GM18873 (cell line): ENCODE results near the gene TUBB3.
"Not testable (repeated sequence)": the region's sequence is repeated elsewhere in the genome, so short reads cannot be mapped to it uniquely, and the experiment has no call there.

ENCODE experiments used
- ATAC-seq: cut with Tn5 transposase; IDR thresholded peaks from one replicate; pipeline ENCODE4 v1.9.1; 2021; ENCODE audit warnings: mild to moderate bottlenecking, moderate library complexity, moderate number of reproducible peaks; ENCODE audit not compliant: unreplicated experiment, low FRiP score

The TUBB3 gene

DNA sequence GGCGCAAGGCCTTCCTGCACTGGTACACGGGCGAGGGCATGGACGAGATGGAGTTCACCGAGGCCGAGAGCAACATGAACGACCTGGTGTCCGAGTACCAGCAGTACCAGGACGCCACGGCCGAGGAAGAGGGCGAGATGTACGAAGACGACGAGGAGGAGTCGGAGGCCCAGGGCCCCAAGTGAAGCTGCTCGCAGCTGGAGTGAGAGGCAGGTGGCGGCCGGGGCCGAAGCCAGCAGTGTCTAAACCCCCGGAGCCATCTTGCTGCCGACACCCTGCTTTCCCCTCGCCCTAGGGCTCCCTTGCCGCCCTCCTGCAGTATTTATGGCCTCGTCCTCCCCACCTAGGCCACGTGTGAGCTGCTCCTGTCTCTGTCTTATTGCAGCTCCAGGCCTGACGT lies 12.5 kb downstream of the TUBB3 start:
- not testable (repeated sequence) for ATAC-seq

DNA sequence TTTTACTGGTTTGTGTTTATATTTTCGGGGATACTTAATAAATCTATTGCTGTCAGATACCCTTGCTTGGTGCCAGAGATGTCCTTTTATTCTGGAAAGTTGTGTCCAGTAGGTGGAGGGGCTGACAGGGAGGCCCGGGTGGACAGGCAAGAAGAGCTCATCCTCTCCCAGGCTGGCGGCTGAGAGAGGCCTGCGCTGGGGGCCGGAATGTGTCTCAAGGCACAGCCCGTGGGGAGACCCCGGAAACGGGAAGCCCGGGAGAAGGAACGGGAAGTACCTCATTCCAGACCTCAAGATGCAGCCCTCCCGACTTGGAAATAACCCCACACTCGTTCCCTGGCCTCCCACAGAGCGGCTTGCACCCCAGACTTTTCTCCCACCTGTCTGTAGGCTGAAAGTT lies 12.9 kb downstream of the TUBB3 start:
- no peak for ATAC-seq

DNA sequence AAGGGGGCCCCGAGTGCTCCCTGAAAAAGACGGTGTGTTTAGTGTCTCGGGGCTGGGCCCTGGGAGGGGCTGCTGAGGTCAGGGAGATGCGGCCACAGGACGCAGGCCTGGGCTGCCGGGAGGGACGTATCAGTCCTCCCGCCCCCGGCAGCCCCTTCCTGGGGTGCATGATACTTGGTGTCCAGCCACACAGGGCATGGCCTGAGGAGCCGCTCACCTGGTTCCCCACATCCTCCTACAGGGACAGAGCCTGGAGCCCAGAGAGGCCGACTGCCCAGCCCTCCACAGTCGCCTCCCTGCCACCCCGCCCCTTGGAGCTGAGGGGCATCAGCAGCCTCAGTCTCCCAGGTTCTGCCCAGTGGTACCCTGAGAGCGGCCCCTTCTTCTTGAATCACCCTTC lies 13.4 kb downstream of the TUBB3 start:
- ATAC-seq = no peak

DNA sequence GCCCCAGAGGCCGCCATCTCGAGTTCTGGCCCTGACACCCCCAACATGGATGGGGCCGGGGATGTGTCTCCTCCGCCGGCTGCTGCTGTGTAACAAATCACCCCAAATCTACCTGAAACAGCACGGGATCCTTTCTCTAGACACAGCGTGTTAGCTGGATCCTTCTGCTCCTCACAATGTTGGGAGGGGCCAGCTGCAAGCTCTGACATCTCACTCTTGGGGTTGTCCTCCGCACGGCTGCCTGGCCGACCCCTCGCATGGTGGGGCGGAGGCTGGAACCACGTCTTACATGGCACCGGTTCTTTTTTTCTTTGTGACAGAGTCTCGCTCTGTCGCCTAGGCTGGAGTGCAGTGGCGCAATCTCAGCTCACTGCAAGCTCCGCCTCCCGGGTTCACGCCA lies 13.8 kb downstream of the TUBB3 start:
- no peak for ATAC-seq

DNA sequence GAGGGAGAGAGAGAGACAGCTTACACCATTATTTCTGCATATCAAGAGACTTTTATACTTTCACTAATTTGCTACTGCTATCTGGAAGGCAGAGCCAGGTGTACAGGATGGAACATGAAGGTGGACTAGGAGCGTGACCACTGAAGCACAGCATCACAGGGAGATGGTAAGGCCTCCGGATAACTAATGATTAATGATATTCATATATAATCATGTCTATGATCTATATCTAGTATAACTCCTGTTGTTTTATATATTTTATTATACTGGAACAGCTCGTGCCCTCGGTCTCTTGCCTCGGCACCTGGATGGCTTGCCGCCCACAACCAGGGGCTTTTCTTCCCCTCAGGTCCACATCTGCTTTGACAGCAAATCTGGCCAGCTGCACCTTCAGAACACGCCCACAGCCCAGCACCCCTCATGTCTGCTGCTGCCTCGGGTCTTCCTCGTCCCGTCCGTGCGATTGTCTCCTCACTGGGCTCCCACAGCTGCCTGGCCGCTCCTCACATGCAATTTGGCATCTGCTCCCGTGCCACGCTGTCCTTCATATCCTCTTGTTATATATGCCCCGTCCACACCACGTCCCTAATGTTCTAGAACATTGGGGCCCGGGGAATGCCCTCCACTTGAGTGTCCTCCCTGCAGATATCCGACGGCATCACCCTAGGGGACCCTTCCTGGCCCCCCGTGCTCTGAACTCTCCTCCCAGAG lies 15.2 kb downstream of the TUBB3 start:
- no peak for ATAC-seq

DNA sequence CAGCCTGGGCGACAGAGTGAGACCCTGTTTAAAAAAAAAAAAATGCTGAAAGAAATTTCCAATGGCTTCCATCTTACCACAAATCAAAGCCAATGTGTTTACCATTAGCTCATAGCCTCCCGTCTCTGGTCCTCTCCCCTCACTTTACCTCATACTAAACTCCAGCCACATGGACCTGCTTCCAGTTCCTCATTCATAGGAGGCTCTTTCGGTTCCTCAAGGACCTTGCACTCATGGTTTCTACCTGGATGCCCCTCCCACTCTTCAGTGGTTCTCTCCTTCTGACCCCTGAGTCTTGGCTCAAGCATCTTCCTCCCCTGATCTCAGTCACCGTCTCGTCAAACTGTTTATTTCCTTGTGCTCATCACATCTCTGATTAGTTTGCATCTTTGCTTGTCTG lies 21.6 kb downstream of the TUBB3 start:
- ATAC-seq = no peak

DNA sequence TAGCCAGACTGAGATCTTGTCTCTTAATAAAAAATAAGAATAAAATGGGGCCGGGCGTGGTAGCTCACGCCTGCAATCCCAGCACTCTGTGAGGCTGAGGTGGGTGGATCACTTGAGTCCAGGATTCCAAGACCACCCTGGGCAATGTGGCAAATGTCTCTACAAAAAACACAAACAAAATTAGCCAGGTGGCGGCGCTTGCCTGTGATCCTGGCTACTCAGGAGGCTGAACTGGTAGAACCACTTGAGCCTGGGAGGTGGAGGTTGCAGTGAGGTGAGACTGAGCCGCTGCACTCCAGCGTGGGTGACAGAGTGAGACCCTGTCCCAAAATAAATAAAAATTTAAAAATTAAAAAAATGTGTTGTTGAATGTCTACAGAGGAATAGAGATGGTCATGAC lies 22.5 kb downstream of the TUBB3 start:
- no peak for ATAC-seq

DNA sequence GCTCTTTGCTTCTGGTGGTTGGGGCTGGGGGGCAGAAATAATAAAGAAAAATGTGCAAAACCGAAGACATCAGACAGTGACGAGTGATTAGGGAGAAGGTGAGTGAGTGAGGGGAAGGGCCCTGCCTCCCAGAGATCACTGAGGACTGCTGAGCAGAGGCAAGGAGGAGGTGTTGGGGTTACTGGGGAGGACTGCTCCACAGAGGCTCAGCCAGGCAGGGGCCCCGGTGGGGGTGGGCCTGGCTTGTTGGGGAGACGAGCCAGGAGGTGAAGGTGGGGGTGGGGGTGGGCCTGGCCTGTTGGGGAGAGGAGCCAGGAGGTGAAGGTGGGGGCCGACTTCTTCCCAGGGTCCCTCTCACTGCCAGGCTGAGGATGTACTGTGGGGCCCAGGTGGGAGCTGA lies 23.4 kb downstream of the TUBB3 start:
- ATAC-seq = no peak

DNA sequence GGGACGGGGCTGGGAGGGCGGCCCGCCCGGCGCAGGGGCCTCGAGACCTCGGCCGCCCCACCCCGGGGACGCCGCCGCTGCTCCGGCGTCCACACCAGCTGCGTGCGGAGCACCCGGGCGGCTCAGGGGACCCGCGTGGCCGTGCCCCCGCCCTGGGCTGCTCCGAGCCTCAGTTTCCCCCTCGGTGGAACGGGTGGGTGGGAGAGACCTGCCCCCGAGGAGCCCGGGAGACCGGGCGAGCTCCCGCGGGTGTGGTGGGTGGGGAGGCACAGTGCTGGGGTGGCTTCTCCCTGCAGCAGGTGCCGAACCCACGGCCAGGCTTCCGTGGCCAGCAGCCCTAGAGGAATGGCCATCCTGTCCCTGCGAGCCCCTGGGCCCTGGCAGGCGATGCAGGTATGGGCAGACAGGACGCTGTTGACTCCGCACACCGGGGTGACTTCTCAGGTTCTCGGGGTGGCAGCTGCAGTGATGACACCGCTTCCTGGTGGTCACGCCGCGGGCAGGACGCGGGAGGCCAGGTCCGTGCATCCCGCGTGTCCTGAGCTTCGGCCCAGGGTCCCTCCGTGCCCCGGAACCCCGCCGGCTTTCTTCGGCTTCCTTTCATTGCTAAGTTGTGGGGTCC lies 26.1 kb downstream of the TUBB3 start:
- no peak for ATAC-seq

DNA sequence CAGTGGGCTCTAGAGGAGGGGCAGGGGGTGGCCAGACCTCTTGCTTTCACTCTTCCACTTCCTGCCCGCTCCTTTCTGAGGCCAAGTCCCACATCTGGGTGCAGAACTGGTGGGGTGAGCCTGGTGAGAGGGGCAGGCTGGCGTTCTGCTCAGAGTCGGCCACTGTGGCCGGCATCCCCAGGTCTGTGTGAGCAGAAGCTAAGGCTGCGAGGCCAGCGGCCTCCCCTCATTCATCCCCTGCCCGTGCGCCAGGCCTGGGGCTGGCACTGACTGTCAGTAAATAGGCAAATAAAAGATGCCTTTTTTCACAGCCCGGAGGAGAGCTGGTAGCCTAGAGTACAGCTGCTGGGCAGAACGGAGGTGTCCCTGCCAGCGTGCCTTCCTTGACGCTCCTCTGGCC lies 26.6 kb downstream of the TUBB3 start:
- no peak for ATAC-seq

DNA sequence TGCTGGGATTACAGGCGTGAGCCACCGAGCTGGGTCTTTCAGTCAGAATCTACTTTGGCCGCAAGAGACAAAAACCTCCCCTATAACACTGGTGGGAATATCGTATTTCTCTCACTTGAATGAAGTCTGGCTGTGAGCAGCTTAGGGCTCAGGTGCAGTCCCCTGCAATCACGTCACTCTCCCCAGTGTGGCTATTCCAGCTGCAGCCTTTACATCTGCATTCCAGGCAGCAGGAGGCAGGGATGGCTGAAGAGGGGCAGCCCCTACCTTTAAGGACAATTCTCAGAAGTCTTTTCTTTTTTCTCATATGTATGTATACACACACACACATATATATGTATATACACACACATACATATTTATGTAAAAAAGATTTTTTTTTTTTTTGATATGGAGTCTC lies 28.4 kb downstream of the TUBB3 start:
- no peak for ATAC-seq

DNA sequence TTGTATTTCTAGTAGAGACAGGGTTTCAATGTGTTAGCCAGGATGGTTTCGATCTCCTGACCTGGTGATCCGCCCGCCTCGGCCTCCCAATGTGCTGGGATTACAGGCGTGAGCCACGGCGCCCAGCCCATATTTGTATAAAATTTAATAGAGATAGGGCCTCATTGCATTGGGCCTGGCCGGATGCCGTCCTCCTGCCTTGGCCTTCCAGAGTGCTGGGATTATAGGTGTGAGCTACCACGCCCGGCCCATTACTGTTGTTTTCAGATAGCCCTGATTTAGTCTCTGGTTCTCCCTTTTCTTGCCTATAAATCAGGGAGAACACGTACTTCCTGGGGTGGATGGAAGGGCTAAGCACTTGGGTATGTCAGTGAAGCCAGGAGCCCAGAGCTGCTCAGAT lies 28.9 kb downstream of the TUBB3 start:
- ATAC-seq = no peak

DNA sequence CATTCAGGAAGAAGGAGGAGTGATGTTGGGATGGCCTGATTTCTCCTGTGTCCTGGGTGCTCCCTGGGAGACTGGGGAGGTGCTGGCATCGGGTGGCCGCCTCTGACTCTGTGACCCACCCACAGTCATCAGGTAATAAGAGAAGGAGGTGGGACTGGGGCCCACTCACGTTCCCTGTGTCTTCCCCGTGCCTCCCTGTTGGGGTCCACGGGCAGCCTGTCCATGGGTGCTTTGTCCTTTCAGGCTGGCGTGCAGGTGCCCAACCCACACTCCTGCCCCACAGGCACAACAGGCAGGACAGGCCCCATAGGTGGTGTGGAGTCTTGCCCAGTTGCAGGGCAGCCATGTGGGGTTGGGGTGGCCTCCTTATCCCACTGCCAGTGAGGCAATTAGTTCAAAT lies 29.4 kb downstream of the TUBB3 start:
- no peak for ATAC-seq

DNA sequence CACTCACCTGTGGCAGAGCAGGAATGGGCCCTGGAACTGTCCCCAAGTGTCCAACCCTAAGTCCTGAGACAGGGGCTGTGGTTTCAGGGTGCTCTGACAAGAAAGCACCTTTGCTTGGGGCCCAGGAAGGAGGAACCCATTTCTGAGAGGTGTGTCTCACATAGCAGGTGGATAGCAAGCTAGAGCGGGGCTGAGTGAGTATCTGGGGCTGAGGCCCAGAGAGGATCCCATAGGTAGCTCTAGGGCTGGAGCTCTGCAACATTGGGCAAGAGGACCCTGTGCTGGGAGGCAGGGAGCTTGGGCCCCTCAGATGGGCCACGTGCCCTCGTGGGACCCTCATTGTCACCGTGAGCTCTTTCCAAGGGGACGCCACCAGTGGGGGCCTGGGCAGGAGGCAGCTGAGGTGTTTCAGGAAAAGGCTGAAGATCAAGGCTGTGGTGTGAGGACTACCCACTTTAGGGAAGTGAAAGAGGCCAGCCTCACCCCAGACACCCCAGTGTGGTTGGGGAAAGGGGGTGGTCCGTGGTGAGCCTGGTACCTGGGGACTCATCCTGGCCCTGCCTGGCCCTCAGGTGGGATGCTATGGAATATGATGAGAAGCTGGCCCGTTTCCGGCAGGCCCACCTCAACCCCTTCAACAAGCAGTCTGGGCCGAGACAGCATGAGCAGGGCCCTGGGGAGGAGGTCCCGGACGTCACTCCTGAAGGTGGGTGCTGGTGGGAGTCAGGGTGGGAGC lies 30.7 kb downstream of the TUBB3 start:
- peak; percentile 49 for ATAC-seq

DNA sequence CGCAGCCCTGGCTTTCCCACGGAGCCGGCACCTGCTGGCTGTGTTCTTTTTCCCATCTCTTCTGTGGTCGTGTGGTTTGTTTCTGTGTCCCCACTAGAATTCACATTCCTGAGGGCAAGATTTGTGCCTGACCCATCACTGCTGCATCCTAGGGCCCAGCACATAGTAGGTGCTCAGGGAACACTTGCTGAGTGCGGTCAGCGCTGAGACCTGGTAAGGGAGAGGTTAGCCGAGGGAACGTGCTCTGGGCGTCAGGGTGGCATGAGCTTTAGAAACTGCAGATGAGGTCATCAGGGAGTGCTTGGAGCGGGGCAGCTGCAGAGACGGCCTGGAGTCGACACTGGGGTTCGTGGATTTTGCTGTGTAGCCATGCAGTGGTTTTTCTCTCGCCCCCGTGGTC lies 31.3 kb downstream of the TUBB3 start:
- no peak for ATAC-seq

DNA sequence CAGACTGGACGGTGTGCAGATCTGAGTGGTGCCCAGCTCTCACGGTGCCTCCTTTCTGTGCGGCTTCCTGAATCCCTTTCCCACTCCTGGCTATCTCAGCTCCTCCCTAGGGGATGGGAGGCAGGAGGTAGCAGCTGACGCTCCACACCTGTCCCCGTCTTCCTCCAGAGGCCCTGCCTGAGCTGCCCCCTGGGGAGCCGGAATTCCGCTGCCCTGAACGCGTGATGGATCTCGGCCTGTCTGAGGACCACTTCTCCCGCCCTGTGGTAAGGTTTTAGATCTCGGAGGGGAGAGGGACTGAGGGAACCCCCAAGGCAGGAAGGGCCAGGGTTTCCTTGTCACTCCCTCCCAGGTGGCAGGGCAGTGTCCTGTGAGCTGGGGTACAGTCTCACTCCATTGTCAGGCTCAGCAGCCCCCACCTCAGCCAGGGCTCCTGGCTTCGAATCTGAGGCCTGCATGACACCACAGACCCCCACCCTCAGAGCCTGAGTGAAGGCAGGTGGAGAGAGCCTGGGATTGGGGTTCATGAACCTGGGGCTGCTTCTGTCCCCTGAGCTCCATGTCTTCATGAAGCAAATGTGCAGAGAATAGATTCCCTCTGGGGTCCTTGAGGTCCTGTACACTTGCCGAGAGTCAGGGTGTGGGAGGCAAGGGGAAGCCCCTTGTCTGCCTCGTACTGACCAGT lies 32.0 kb downstream of the TUBB3 start:
- ATAC-seq = no peak

DNA sequence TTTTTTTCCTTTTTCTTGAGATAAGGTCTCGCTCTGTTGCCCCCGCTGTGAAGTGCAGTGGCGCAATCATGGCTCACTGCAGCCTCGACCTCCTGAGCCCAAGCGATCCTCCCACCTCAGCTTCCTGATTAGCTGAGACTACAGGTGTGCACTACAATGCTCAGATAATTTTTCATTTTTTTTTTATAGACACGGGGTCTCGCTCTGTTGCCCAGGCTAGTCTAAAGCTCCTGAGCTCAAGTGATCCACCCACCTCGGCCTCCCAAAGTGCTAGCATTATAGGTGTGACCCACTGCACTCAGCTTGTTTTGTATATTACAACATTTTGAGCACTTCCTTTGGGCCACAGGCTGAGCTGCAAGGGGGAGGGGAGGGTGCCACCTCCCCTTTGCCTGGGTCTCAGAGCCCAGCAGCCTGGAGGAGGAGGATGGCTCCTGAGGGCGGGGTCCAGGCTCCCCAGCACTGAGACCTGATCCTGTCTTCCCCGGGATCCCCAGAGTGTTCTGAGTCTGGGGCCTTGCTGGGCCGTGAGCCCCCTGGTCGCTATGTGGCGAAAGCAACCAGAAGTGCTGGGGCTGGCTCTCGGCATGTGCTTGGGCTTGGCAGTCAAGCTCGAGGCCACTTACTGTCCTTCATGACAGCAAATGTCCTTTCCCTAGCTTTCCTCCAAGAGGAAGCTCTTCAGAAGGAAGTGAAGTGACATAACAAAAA lies 33.5 kb downstream of the TUBB3 start:
- no peak for ATAC-seq

DNA sequence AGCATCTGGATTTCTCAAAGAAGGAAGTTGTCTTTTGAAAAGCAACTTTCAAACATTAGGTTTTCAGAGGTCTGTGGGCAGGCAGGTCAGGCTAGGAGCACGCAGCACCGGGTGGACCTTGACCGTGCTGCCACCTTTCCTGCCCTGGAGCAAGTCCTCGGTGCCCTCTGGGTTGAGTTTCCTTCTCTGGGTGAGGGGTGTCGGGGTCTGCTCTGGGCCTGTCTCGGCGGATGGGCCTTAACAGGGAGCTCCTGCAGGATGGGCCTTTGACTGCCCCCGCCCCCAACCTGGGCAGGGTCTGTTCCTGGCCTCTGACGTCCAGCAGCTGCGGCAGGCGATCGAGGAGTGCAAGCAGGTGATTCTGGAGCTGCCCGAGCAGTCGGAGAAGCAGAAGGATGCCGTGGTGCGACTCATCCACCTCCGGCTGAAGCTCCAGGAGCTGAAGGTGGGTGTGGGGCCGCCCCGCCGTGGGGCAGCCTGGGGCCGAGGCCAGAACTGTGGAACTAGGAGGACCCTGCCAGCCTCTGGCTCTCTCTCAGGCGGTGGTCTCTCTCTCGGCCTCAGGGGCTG lies 34.2 kb downstream of the TUBB3 start:
- no peak for ATAC-seq

DNA sequence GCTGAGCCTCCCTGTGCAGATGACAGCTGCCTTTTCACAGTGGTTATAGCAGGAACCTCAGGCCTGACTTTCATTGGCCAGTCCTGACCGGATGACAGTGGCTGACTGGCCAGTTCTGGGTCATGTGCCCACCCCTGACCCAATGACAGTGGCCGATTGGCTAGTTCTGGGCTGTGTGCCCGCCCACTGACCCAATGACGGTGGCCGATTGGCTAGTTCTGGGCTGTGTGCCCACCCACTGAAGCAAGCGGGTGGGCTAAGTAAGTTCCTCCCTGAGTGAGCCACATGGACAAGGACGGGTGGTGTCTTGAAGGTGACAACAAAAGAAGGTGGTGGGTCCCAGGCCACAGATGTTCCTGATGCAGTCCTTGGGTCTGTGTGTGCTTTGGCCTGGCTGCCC lies 34.9 kb downstream of the TUBB3 start:
- no peak for ATAC-seq

DNA sequence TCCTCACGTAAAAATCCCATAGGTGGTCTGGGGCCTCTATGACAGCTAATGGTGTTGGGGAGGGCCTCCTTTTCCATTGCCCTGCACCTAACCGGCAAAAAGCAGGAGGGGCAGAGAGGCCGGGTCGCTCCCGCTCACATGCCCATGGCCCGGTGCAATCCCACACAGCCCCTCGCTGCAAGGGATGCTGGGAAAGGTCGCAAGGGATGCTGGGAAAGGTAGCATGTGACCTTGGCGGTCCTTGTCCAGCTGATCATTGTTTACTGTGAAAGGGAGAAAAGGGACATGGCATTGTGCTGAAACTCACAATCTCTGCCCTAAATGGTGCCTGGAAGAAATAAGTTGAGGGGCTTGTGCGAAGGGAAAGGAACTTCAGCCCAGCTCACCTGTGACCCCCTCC lies 35.5 kb downstream of the TUBB3 start:
- ATAC-seq = no peak
